ENCODE measurements around the gene MAPK9.
"Not testable (repeated sequence)": the region's sequence is repeated elsewhere in the genome, so short reads cannot be mapped to it uniquely, and the experiment has no call there.

Gene MAPK9

DNA sequence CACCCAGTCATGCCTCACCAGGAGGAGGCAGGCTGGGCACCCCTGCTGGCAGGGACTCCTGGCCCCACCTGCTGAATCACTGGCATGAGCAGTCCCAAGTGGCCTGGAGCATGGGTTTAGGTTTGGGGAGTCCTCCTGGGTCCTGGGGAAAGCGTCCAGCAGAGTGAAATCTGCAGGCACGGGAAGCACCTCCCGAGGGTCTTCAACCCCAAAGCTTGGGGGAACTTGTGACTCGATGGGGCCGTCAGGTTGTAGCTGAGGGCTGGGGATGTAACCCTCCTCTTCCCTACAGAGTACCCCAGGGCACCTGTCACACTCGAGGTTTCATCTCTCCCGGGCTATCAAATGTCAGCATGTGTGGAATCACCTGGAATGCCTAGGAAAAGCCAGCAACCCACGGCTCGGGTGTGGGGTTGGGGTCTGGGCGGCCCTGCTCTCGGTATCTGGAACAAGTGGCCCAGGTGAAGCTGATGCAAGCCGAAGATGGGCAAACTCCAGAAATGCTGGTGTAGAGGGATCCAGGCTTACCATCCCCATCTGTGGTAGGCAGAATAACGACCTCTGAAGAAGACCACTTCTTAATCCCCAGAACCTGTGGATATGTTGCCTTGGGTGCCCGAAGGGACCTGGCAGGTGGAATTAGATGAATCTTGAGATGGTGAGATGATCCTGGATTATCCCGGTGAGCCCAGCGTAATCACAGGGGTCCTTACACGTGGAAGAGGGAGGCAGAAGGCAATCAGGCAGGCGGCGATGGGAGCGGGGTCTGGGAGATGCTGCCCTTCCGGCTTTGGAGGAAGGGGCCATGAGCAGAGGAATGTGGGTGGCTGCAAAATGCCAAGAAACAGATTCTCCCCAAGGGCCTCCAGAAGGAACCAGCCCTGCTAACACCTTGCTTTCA, 76.8 kb downstream of the MAPK9 start:
- no peak overlapping the region for H3K4me3 ChIP-seq (ENCODE audit: low read depth, low read length)
- no peak for DNase-seq (ENCODE audit: low read depth, low spot score)
- in situ Hi-C loops (cut with HindIII; ENCODE audit: low sequenced_read_pairs) = no loop called here
- no peak for TF ChIP-seq CTCF (IDR thresholded peaks at IDR 0.05; ENCODE audit: low read depth, low read length)

DNA sequence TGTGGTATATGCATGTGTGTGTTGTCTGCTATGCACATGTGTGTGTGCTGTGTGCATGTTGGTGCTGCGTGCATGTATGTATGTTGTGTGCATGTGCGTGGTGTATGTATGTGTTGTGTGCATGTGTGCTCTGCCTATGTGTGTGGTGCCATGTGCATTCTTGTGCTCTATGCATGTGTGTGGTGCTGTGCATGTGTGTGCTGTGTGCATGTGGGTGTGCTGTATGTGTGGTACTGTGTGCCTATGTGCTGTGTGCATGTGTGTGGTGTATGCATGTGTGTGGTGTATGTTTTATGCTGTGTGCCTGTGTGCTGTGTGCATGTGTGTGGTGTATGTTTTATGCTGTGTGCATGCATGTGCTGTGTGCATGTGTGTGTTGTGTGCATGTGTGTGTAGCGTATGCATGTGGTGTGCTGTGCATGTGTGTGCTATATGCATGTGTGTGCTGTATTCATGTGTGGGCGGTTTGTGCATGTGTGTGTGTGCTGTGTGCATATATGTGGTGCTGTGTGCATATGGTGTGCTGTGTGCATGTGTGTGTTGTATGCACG, 78.2 kb downstream of the MAPK9 start:
- in situ Hi-C loops (cut with HindIII; ENCODE audit: low sequenced_read_pairs) = no loop called here
- no peak for DNase-seq (ENCODE audit: low read depth, low spot score)
- no peak for TF ChIP-seq CTCF (IDR thresholded peaks at IDR 0.05; ENCODE audit: low read depth, low read length)
- no peak overlapping the region for H3K4me3 ChIP-seq (ENCODE audit: low read depth, low read length)

- H3K4me3 ChIP-seq (ENCODE audit: low read depth, low read length) = no peak overlapping the region
- in situ Hi-C loops (cut with HindIII; ENCODE audit: low sequenced_read_pairs) = no loop called here
- no peak for TF ChIP-seq CTCF (IDR thresholded peaks at IDR 0.05; ENCODE audit: low read depth, low read length)
- DNase-seq (ENCODE audit: low read depth, low spot score) = no peak
Observed at GRCh38 chr5:180213256-180213600, 78.7 kb downstream of the MAPK9 start.

DNA sequence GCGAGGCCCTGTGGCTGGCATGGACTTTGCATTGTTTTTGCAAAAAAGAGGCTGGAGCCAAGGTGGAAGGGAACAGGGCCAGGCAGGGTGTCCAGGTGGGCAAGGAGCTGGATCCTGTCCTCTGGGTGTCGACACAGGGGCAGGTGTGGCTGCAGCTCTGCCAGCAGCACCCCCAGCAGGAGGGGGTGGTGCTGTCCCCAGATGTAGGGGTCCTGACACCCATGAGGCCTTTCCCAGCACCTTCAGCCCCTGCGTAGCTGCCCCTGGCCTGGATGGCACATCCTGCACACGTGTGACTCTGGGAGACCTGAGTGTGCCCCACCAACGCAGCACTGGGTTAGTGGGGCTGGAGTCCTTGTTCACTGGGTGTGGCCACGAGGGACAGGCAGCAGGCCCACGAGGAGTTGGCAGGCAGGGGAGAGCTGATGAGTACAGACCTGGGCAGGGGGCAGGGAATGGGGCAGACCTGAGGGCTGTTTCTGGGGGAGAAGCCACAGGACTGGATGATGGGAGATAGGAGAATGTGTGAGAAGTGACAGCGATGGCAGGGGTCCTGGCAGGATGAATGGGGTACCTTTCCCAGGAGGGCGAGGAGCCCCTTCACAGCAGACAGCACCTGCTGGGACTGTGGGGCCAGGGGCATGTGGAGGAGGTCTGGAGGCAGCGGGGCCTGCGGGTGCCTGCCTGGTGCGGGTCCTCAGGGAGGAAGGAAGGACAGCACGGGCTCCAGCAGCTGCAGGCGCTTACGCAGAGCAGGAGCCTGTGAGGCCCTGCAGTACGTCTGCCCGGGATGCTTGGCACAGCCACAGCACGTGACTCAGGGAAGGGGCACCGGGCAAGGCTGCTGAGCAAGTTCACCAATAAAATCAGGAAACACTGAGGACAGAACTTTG, 79.3 kb downstream of the MAPK9 start:
- no peak overlapping the region for H3K4me3 ChIP-seq (ENCODE audit: low read depth, low read length)
- no peak for TF ChIP-seq CTCF (IDR thresholded peaks at IDR 0.05; ENCODE audit: low read depth, low read length)
- in situ Hi-C loops (cut with HindIII; ENCODE audit: low sequenced_read_pairs) = no loop called here
- DNase-seq (ENCODE audit: low read depth, low spot score) = no peak

DNA sequence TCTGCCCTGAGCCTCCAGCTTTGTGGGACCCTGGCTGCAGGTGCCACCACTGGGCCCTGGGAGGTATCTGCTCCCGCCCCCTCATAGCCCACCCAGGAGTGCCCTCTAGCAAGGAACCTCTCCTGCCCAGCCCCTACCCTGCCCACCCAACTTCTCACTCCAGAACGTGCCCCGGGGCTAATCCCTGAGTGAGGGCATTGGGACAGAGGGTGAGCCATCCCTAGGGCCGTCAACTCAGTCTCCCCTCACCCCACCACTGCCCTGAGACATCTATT, 80.2 kb downstream of the MAPK9 start:
- no peak overlapping the region for H3K4me3 ChIP-seq (ENCODE audit: low read depth, low read length)
- DNase-seq (ENCODE audit: low read depth, low spot score) = no peak
- in situ Hi-C loops (cut with HindIII; ENCODE audit: low sequenced_read_pairs) = no loop called here
- TF ChIP-seq CTCF (IDR thresholded peaks at IDR 0.05; ENCODE audit: low read depth, low read length) = no peak

DNA sequence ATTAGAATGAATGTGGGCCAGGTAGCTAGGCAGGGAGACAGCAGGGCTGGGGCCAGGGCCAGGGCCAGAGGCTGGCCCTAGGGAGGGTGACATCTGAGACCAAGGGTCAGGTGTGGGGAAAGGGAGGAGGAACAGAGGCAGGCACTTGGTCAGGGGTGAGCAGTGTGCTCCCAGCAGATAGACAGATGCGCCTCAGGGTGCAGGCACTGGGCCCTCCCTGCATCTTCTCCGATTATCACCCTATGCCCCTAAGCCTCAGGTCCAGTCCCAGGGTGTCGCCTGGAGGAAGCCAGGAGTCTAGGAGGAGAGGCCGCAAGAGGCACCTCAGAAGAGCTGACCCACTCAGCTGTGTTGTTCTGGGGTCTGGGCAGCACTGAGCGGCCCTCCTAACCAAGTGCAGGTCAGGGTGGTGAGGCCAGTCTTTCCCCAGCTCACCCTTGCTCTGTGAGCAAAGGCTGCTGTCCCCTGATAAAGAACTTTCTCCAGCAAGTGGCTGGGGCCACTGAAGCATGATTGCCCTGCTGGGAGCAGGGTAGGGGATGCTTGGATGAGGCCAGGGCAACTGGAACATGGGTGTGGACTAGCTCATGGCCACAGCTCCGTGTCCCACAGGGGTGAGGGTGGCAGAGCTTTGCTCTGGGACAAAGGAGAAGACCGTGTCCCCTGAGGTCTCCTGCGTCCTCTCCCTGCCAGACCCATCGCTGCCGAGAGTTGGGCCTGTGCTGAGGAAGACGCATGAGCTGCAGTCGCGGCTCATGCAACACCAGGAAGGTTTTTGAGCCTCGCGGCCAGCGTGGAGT, 80.7 kb downstream of the MAPK9 start:
- H3K4me3 ChIP-seq (ENCODE audit: low read depth, low read length) = no peak overlapping the region
- in situ Hi-C loops (cut with HindIII; ENCODE audit: low sequenced_read_pairs) = no loop called here
- no peak for DNase-seq (ENCODE audit: low read depth, low spot score)
- no peak for TF ChIP-seq CTCF (IDR thresholded peaks at IDR 0.05; ENCODE audit: low read depth, low read length)

DNA sequence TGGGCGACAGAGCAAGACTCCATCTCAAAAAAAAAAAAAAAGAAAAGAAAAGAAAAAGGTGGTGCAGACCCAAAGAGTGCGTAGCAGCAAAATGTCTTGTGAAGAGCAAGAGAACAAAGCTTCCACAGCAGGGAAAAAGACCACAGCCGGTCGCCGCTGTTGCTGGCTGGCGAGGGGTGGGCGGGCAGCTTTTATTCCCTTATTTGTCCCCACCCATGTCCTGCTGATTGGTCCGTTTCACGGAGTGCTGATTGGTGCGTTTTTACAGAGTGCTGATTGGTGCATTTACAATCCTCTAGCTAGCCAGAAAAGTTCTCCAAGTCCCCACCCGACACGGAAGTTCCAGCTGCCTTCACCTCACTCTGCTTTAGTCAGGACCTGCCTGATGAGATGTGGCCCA, 81.8 kb downstream of the MAPK9 start:
- H3K4me3 ChIP-seq (ENCODE audit: low read depth, low read length); in situ Hi-C loops (cut with HindIII; ENCODE audit: low sequenced_read_pairs); DNase-seq (ENCODE audit: low read depth, low spot score): not testable (repeated sequence)

All from astrocyte of the spinal cord (primary cell).